Esophagus squamous epithelium (tissue), 4 donors: Measurements from ENCODE around the gene LRRC8E.

Experiments used
- POLR2A ChIP-seq, 4 donors: fragments of 450-650 bp; IDR thresholded peaks; one replicate each; pipeline ENCODE4 v1.6.1; 2017; ENCODE audit warnings: antibody characterized with exemption in 4 of 4, mild to moderate bottlenecking in 4 of 4, moderate library complexity in 3 of 4
- TF ChIP-seq, protein P1 (sequence below), 6 experiments: fragments of 450-650 bp in 4 of 6; fragments of 200-600 bp in 2 of 6; sonication (generic) in 2 of 6; IDR thresholded peaks; one replicate each; pipeline ENCODE4 v1.5.1; 2016 to 2019; ENCODE audit warnings: antibody characterized with exemption in 6 of 6, mild to moderate bottlenecking in 4 of 6, moderate library complexity in 4 of 6

DNA sequence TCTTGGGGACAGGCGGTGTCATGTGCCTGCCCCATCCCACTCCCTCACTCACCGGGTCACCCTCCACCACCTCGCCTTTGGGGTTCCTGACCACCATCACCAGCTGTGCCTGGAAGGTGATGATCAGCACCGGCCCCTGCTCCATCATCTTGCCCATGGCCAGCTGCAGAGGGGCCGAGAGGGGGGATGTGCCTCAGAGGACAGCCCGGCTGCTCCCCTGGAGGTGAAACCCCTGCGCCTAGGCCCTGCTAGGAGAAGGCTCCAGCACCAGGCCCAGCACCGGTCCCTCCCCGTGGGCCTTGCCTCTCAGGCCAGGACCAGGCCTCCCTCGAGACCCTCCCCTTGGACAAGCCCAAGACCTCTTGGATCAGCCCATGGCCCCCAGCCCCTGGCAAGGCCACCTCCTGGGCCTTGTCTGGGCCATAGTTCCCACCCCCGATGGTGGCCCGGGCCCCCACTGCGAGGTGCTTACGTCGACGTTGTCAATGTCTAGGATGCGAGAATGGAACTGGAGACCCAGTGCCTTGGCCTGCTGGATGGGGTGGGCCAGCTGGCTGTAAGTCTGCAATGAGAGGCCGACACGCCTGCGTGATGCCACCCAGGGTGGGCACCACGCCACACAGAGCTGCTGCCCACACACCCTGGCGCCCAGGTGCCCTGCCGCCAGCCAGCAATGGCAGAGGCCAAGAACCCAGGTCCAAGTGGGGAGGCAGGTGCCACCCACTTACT is 39.5 kb downstream of the LRRC8E start:
- TF ChIP-seq, protein P1, sequence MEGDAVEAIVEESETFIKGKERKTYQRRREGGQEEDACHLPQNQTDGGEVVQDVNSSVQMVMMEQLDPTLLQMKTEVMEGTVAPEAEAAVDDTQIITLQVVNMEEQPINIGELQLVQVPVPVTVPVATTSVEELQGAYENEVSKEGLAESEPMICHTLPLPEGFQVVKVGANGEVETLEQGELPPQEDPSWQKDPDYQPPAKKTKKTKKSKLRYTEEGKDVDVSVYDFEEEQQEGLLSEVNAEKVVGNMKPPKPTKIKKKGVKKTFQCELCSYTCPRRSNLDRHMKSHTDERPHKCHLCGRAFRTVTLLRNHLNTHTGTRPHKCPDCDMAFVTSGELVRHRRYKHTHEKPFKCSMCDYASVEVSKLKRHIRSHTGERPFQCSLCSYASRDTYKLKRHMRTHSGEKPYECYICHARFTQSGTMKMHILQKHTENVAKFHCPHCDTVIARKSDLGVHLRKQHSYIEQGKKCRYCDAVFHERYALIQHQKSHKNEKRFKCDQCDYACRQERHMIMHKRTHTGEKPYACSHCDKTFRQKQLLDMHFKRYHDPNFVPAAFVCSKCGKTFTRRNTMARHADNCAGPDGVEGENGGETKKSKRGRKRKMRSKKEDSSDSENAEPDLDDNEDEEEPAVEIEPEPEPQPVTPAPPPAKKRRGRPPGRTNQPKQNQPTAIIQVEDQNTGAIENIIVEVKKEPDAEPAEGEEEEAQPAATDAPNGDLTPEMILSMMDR (IDR thresholded peaks at IDR 0.05), result no peak
- TF ChIP-seq POLR2A (IDR thresholded peaks at IDR 0.05), result no peak
